Smooth muscle cell (in vitro differentiated cells): ENCODE results near the gene MAPK9. TPM values are rescaled to one million over a fixed set of nuclear protein-coding genes. Genes with fewer than 3 reads are reported as not detected.
"Not testable (repeated sequence)": the region's sequence is repeated elsewhere in the genome, so short reads cannot be mapped to it uniquely, and the experiment has no call there.

ENCODE experiments used
- DNase-seq: peaks from one replicate; lab custom pipeline; 2025; ENCODE audit not compliant: unreplicated experiment; lab: John Stamatoyannopoulos, UW
- H2AFZ ChIP-seq: fragments of 200-600 bp; sonication (generic); 2 replicates; pipeline ENCODE4 v1.6.0; 2016; ENCODE audit warnings: antibody characterized with exemption, low read depth, mild to moderate bottlenecking
- H3F3A ChIP-seq: fragments of 200-600 bp; sonication (generic); 2 replicates; pipeline ENCODE4 v1.6.0; 2017; ENCODE audit warnings: antibody characterized with exemption, low read depth
- H3K27ac ChIP-seq: fragments of 200-600 bp; sonication (generic); 2 replicates; pipeline ENCODE4 v1.5.1; 2016; ENCODE audit warnings: low read depth, mild to moderate bottlenecking
- H3K27me3 ChIP-seq: fragments of 200-600 bp; sonication (generic); 2 replicates; pipeline ENCODE4 v1.6.1; 2016; ENCODE audit warnings: low read depth, mild to moderate bottlenecking
- H3K36me3 ChIP-seq: fragments of 200-600 bp; sonication (generic); 2 replicates; pipeline ENCODE4 v1.5.1; 2016; ENCODE audit warnings: low read depth
- H3K4me1 ChIP-seq: fragments of 200-600 bp; sonication (generic); 2 replicates; pipeline ENCODE4 v1.5.1; 2016; ENCODE audit warnings: low read depth
- H3K4me2 ChIP-seq: fragments of 200-600 bp; sonication (generic); 2 replicates; pipeline ENCODE4 v1.6.0; 2016; ENCODE audit warnings: mild to moderate bottlenecking
- H3K4me3 ChIP-seq: fragments of 200-600 bp; sonication (generic); 2 replicates; pipeline ENCODE4 v1.5.1; 2016; ENCODE audit warnings: mild to moderate bottlenecking
- H3K79me2 ChIP-seq: fragments of 200-600 bp; sonication (generic); 2 replicates; pipeline ENCODE4 v1.6.0; 2016; ENCODE audit warnings: low read depth, mild to moderate bottlenecking
- H3K9ac ChIP-seq: fragments of 200-600 bp; sonication (generic); 2 replicates; pipeline ENCODE4 v1.6.0; 2016; ENCODE audit warnings: low read depth
- H3K9me3 ChIP-seq: fragments of 200-600 bp; sonication (generic); replicated peaks from 2 replicates; pipeline ENCODE4 v1.5.1; 2016; ENCODE audit warnings: low read depth
- H4K20me1 ChIP-seq: fragments of 200-600 bp; sonication (generic); 2 replicates; pipeline ENCODE4 v1.6.0; 2016; ENCODE audit warnings: low read depth
- CTCF ChIP-seq: fragments of 200-600 bp; sonication (generic); IDR thresholded peaks from 2 replicates; pipeline ENCODE4 v1.5.1; 2017; ENCODE audit warnings: borderline replicate concordance, mild to moderate bottlenecking, antibody characterized with exemption; ENCODE audit not compliant: insufficient read depth, poor library complexity, severe bottlenecking
- WGBS: methylation state at CpG from one replicate; pipeline ENCODE4 v1.1.7; 2016; ENCODE audit warnings: low lambda C conversion rate; 5-methylcytosine and 5-hydroxymethylcytosine counted together
- polyA plus RNA-seq: library from polyadenylated mRNA; unstranded; fragments of >200 nt; fragmentation: Nextera tagmentation; extraction: Ambion mirVana; gene quantifications from 2 replicates; pipeline ENCODE4 v1.2.1, GENCODE V29; 2016
- total RNA-seq: library from RNA; depleted of rRNA; stranded (reverse); fragments of >200 nt; gene quantifications from 2 replicates; pipeline ENCODE4 v1.2.3, GENCODE V29; 2014

Gene MAPK9
- total and polyA plus RNA-seq, 2 experiments from 2014 or later: 34.8 to 40.9 TPM

- WGBS: 98% methylated on average over 10 of the region's 10 CpGs
- no peak for TF ChIP-seq CTCF
- H3K36me3 ChIP-seq: peaks cover 7% of the 10 kb centered on the region
Observed at GRCh38 chr5:180302256-180302655, 10.4 kb upstream of the MAPK9 start.

GRCh38 chr5:180301253-180301652 is 9.4 kb upstream of the MAPK9 start:
- no peak overlapping the region for H3K9ac ChIP-seq
- H3K4me3 ChIP-seq: no peak overlapping the region
- H3K4me1 ChIP-seq: no peaks in the 10 kb centered on the region
- H3K9me3 ChIP-seq: no peaks in the 10 kb centered on the region
- no peaks in the 10 kb centered on the region for H3K27me3 ChIP-seq
- no peak overlapping the region for H2AFZ ChIP-seq
- no peaks in the 10 kb centered on the region for H3K79me2 ChIP-seq
- no peak for TF ChIP-seq CTCF
- peaks cover 7% of the 10 kb centered on the region for H3K36me3 ChIP-seq
- no peak overlapping the region for H3K4me2 ChIP-seq
- WGBS: 81% methylated on average over 4 of the region's 4 CpGs
- peak overlapping the region; percentile 19 for H3K27ac ChIP-seq
- peaks cover 4% of the 10 kb centered on the region for H4K20me1 ChIP-seq
- H3F3A ChIP-seq: peaks cover 39% of the 10 kb centered on the region
- no peak for DNase-seq

More at GRCh38 chr5:180302256-180302655, 10.4 kb upstream of the MAPK9 start:
- Histone ChIP-seq H3F3A (peaks cover 42% of the 10 kb centered on the region), H2AFZ (no peak overlapping the region), H3K4me2 (no peak overlapping the region), H3K4me3 (no peak overlapping the region), H3K27ac (no peak overlapping the region), H3K79me2 (no peaks in the 10 kb centered on the region), H3K4me1 (no peaks in the 10 kb centered on the region), H3K27me3 (no peaks in the 10 kb centered on the region), H3K9me3 (no peaks in the 10 kb centered on the region), H4K20me1 (peaks cover 4% of the 10 kb centered on the region), H3K9ac (no peak overlapping the region)
- DNase-seq: no peak

GRCh38 chr5:180299526-180299925 is 7.6 kb upstream of the MAPK9 start:
- Histone ChIP-seq H3K4me1 (no peaks in the 10 kb centered on the region), H2AFZ (no peak overlapping the region), H3K79me2 (no peaks in the 10 kb centered on the region), H3K36me3 (peaks cover 7% of the 10 kb centered on the region), H4K20me1 (no peaks in the 10 kb centered on the region), H3K4me2 (no peak overlapping the region), H3K27me3 (no peaks in the 10 kb centered on the region), H3K4me3 (no peak overlapping the region), H3K27ac (no peak overlapping the region), H3K9me3 (no peaks in the 10 kb centered on the region), H3F3A (peaks cover 30% of the 10 kb centered on the region), H3K9ac (no peak overlapping the region)
- DNase-seq: no peak
- 82% methylated on average over 3 of the region's 3 CpGs for WGBS
- no peak for TF ChIP-seq CTCF

- WGBS: 93% methylated on average over 14 of the region's 14 CpGs
Observed at GRCh38 chr5:180299014-180299413, 7.1 kb upstream of the MAPK9 start.

More at GRCh38 chr5:180299014-180299413, 7.1 kb upstream of the MAPK9 start:
- H3K9ac ChIP-seq, H4K20me1 ChIP-seq, H3K4me3 ChIP-seq, H3K36me3 ChIP-seq, H2AFZ ChIP-seq, DNase-seq, H3K4me2 ChIP-seq, H3K4me1 ChIP-seq, H3K9me3 ChIP-seq, H3K27ac ChIP-seq, H3K27me3 ChIP-seq, H3K79me2 ChIP-seq: not testable (repeated sequence)
- H3F3A ChIP-seq: peaks cover 32% of the 10 kb centered on the region
